Gastroesophageal sphincter (tissue), 3 donors: ENCODE data around the gene DHDH.

Experiments
- EP300 ChIP-seq: sonication (generic); formaldehyde crosslinking; IDR thresholded peaks from one replicate; pipeline ENCODE4 v1.6.1; 2017; ENCODE audit warnings: antibody characterized with exemption, mild to moderate bottlenecking
- POLR2A ChIP-seq, 2 donors: fragments of 450-650 bp; IDR thresholded peaks; one replicate each; pipeline ENCODE4 v1.6.1; 2017; ENCODE audit warnings: antibody characterized with exemption in 2 of 2, mild to moderate bottlenecking in 2 of 2, moderate library complexity in 1 of 2
- POLR2AphosphoS5 ChIP-seq: sonication (generic); formaldehyde crosslinking; IDR thresholded peaks from one replicate; pipeline ENCODE4 v1.6.1; 2017; ENCODE audit warnings: antibody characterized with exemption
- TF ChIP-seq, protein P1 (sequence below), 4 experiments: fragments of 200-600 bp in 2 of 4; fragments of 450-650 bp in 2 of 4; sonication (generic) in 1 of 4; IDR thresholded peaks; one replicate each; pipeline ENCODE4 v1.5.1; 2017 to 2019; ENCODE audit warnings: antibody characterized with exemption in 4 of 4, mild to moderate bottlenecking in 2 of 4, moderate library complexity in 2 of 4

DNA sequence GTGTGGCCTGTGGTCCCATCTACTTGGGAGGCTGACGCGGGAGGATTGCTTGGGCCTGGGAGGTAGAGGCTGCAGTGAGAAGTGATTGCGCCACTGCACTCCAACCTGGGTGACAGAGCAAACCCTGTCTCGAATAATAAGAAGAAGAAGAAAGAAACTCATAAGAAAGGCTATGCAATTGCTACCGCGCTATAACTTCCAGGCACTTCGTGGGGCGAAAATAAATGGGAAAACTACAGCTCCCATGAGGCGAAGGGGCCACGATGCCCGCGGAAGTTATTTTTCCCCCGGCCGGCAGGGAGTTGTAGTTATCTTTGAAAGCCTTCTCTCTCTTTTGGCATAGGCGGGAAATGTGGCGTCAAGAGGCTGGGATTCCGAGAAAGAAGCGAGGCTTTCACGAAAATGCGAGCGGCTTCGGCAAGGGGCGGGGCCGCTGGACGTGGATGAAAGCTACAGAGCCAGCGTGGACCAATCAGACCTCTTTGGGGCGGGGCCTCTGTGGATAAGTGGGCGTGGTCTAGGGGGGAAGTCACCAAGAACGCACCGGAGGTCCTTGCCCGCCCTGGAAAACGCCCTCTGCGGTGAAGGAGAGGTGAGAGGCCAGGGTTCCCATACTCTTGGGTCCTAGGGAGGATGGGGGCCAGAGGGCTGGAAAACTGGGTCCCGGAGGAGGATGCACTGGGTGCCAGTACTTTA, 33.6 kb upstream of the DHDH start, which contains the start of gene NUCB1:
- TF ChIP-seq, protein P1, sequence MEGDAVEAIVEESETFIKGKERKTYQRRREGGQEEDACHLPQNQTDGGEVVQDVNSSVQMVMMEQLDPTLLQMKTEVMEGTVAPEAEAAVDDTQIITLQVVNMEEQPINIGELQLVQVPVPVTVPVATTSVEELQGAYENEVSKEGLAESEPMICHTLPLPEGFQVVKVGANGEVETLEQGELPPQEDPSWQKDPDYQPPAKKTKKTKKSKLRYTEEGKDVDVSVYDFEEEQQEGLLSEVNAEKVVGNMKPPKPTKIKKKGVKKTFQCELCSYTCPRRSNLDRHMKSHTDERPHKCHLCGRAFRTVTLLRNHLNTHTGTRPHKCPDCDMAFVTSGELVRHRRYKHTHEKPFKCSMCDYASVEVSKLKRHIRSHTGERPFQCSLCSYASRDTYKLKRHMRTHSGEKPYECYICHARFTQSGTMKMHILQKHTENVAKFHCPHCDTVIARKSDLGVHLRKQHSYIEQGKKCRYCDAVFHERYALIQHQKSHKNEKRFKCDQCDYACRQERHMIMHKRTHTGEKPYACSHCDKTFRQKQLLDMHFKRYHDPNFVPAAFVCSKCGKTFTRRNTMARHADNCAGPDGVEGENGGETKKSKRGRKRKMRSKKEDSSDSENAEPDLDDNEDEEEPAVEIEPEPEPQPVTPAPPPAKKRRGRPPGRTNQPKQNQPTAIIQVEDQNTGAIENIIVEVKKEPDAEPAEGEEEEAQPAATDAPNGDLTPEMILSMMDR (IDR thresholded peaks at IDR 0.05) = peak in 3 of 4 experiments; percentile 20 to 65 (median 35)
- peak; percentile 87 for TF ChIP-seq POLR2AphosphoS5
- TF ChIP-seq POLR2A (IDR thresholded peaks at IDR 0.05) = peak; percentile 35 to 55
- no peak for TF ChIP-seq EP300
